Psoas muscle (tissue), 8 donors: ENCODE measurements around the gene TMEFF2. TPM values are rescaled to one million over a fixed set of nuclear protein-coding genes. Genes with fewer than 3 reads are reported as not detected.
A peak's percentile ranks its signal among the peaks of the same experiment; 100 is the strongest.

Experiments used
- ATAC-seq, 4 donors: fragments of 200-7000 bp; cut with Tn5 transposase; one replicate each; pipeline ENCODE4 v1.9.1; 2020; ENCODE audit warnings: moderate library complexity in 3 of 4, mild to moderate bottlenecking in 2 of 4
- DNase-seq, 2 donors: peaks; one replicate each; pipeline ENCODE4 v3.0.0-alpha.2; 2020
- H3K27ac ChIP-seq: fragments of 200-600 bp; one replicate; pipeline ENCODE4 v1.8.0; 2022
- H3K27me3 ChIP-seq, 3 donors: fragments of 200-600 bp in 1 of 3; one replicate each; pipeline versions ENCODE4 v1.6.1 to v1.8.0; 2013 to 2022; ENCODE audit warnings: low read length in 2 of 3, mild to moderate bottlenecking in 2 of 3, moderate library complexity in 1 of 3; ENCODE audit not compliant: insufficient read depth in 3 of 3
- H3K36me3 ChIP-seq, 2 donors: fragments of 200-600 bp in 1 of 2; one replicate each; pipeline versions ENCODE4 v1.6.1 to v1.8.0; 2013 to 2022; ENCODE audit warnings: low read depth in 1 of 2, mild to moderate bottlenecking in 1 of 2, moderate library complexity in 1 of 2; ENCODE audit not compliant: insufficient read depth in 1 of 2
- H3K4me1 ChIP-seq: fragments of 200-600 bp; one replicate; pipeline ENCODE4 v1.8.0; 2022
- H3K4me3 ChIP-seq: fragments of 200-600 bp; one replicate; pipeline ENCODE4 v1.8.0; 2022; ENCODE audit warnings: mild to moderate bottlenecking
- H3K9me3 ChIP-seq: fragments of 200-600 bp; one replicate; pipeline ENCODE4 v1.8.0; 2022
- WGBS, 3 donors: extraction: QIAGEN DNeasy Blood & Tissue Kit; methylation state at CpG; one replicate each; pipeline versions ENCODE4 v1.1.6 to v1.1.7; 2013; 5-methylcytosine and 5-hydroxymethylcytosine counted together
- intact Hi-C, 2 donors: fragments of 100-400 bp; cut with DNase I; formaldehyde crosslinking; loops; one replicate each; pipeline versions ENCODE4 v1.11.0 to v1.14.2; 2022
- polyA plus RNA-seq, 3 donors: library from polyadenylated mRNA; stranded (reverse); fragments of 200-250 nt; gene quantifications; one replicate each; pipeline ENCODE4 v1.2.3, GENCODE V29; 2013
- total RNA-seq, 4 donors: library from RNA; stranded (reverse); fragmentation: NEBNext Ultra II Directional in 2 of 4; extraction: Animal tissue kit (Norgen Biotek cat#: 25700) in 2 of 4; gene quantifications; one replicate each; pipeline versions ENCODE4 v1.2.1 to v1.2.4, GENCODE V29; 2021 to 2023
- TF ChIP-seq, protein P1 (sequence below): fragments of 200-600 bp; IDR thresholded peaks from one replicate; pipeline ENCODE4 v1.8.0; 2022; ENCODE audit warnings: antibody characterized with exemption
- donor health status: healthy with polysubstance abuse.
- donor health status: DM: no; HTN: no; CAD: no; lungs with moderate emphysema.
- donor health status: Bipolar disorder and iron deficiency.
- donor health status: healthy.
- donor health status: DM: yes; HTN: yes; CAD: no.
- donor health status: DM: no; HTN: no; CAD: no.
- donor health status: DM: no; HTN: no; CAD: no.
- donor health status: DM: yes; HTN: yes; CAD: no.

Gene TMEFF2
- total and polyA plus RNA-seq, 7 donors = 0.07 to 0.47 (median 0.16) TPM; not detected in 4

DNA sequence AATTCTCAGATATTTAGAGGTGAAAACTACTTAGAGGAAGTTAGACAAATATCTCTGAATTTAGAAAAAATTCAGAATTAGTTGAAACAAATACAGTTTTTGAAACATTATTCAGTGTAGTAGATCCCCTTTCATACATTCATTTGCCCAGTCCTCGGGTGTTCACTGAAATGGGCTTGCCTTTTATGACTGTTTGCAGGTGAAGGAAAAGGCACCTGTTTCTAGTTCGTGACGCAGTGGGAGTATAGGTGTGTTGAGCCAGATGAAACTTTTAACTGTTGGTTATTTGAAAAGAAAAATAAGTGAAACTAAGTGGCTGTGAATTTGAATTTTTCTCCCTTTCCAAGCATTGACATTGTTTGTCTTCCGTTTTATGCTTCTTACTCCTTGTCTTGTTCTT, 28.9 kb downstream of the TMEFF2 start:
- peaks cover 0 to 3% (median 0%) of the 10 kb centered on the region in 3 donors for H3K27me3 ChIP-seq
- intact Hi-C loops = no loop called here
- no peaks in the 10 kb centered on the region for H3K9me3 ChIP-seq
- ATAC-seq (no peak), DNase-seq (no peak)
- peaks cover 4% of the 10 kb centered on the region for H3K4me1 ChIP-seq
- no peak overlapping the region for H3K27ac ChIP-seq
- WGBS, 3 donors = 77 to 94% (median 92%) methylated on average over 4 of the region's 4 CpGs
- TF ChIP-seq, protein P1, sequence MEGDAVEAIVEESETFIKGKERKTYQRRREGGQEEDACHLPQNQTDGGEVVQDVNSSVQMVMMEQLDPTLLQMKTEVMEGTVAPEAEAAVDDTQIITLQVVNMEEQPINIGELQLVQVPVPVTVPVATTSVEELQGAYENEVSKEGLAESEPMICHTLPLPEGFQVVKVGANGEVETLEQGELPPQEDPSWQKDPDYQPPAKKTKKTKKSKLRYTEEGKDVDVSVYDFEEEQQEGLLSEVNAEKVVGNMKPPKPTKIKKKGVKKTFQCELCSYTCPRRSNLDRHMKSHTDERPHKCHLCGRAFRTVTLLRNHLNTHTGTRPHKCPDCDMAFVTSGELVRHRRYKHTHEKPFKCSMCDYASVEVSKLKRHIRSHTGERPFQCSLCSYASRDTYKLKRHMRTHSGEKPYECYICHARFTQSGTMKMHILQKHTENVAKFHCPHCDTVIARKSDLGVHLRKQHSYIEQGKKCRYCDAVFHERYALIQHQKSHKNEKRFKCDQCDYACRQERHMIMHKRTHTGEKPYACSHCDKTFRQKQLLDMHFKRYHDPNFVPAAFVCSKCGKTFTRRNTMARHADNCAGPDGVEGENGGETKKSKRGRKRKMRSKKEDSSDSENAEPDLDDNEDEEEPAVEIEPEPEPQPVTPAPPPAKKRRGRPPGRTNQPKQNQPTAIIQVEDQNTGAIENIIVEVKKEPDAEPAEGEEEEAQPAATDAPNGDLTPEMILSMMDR = no peak
- no peaks in the 10 kb centered on the region for H3K36me3 ChIP-seq
- no peak overlapping the region for H3K4me3 ChIP-seq

DNA sequence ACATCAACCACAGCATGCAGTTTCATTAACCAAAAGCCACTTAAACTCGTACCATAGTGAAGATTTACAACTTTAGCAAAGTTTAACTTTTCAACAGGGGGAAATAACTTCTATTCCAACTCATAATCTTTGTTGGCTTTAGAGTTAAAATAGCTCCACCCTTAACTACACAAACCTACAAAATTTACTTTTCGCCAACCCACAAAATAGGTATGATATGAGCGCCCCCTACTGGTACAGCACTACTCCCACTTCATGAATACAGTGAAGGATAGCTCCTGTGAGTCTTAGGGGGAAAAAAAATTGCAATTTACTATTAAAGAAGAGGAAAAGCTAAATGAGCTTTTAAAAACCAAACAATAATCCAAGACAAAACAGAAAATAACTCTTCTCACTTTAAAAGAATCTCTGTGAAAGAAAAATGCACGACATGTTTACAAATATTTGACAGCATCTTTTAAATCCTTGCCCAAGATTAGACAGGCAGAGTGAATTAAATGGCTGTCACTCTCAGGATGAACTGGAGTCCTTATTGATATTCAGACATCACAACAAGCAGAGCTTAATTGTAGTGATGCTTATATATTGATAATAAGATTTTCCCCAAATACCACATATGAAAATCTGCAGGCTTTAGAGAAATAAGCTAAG, 32.2 kb downstream of the TMEFF2 start:
- TF ChIP-seq, protein P1 = peak; percentile 94
- 11 to 15% (median 13%) methylated on average over 4 of the region's 4 CpGs for whole genome bisulfite sequencing, 3 donors
- Histone ChIP-seq H3K9me3 (no peaks in the 10 kb centered on the region), H3K27me3 (peaks cover 0 to 2% (median 0%) of the 10 kb centered on the region in 3 donors), H3K4me1 (peaks cover 4% of the 10 kb centered on the region), H3K36me3 (no peaks in the 10 kb centered on the region), H3K27ac (no peak overlapping the region), H3K4me3 (peak overlapping the region; percentile 31)
- intact Hi-C loops = loop anchor here (1.0 to 5.0 kb wide), 4 partner anchors 350 to 608 kb away; no protein-coding TSS in a partner anchor
- DNase-seq = peak in 1 of 2 donors; percentile 14
- ATAC-seq = peak; percentile 49 to 75 (median 63)

DNA sequence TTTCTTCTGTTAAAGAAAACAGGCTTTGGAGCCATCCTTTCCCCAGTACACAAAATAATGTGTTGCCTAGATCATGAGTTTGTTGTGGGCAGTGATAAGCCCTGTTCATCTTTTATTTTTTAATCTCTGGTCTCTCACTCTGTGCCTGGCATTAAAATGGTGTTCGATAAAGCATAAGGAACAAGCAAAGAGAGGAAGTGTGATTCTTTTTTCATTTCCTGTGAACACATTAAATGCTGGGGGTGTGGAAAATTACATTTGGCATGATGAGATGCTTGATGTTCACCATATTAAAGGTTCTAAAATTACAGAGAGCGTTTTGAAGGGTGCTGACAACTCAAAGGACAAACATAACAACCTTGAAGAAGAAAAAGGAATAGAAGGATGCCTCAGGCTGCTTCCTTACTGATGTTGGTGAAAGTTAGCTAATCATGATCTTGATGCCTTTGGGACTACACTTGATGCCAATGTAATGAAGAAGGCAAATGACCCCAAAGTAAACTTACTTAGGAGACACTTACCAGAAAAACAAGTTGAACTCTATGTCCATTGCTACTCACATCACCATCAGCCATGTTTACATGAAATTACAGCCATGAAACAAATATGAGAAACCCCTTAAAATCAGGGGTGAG, 33.0 kb downstream of the TMEFF2 start:
- ATAC-seq (no peak), DNase-seq (no peak)
- peaks cover 4% of the 10 kb centered on the region for H3K4me1 ChIP-seq
- H3K9me3 ChIP-seq = no peaks in the 10 kb centered on the region
- TF ChIP-seq, protein P1 = no peak
- H3K27me3 ChIP-seq = no peaks in the 10 kb centered on the region
- 20 to 32% (median 29%) methylated on average over 2 of the region's 2 CpGs for WGBS, 3 donors
- no peak overlapping the region for H3K4me3 ChIP-seq
- no peaks in the 10 kb centered on the region for H3K36me3 ChIP-seq
- intact Hi-C loops = loop anchor here (1.0 to 5.0 kb wide), 4 partner anchors 349 to 607 kb away; no protein-coding TSS in a partner anchor
- no peak overlapping the region for H3K27ac ChIP-seq

DNA sequence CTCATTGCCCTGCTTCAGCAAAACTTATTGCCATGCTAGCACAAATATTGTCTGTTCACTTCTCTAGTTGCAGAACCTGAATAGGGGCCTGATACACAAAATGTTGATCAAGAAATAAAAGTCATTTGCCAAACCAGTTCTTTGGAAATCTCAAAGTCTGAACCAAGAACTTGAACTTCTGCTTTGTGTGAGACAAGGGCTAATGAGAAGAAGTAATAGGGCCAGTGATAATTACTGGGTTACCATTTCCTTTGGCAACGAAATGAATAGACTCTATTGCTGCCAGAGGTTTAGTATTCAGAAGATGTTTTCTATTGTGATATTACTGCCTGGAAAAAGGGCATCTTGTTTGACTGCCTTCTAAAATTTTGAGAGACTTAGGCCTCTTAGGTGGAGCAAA, 35.0 kb downstream of the TMEFF2 start:
- H3K4me3 ChIP-seq = no peak overlapping the region
- 32 to 38% (median 33%) methylated on average over 1 of the region's 1 CpG for WGBS, 3 donors
- no peaks in the 10 kb centered on the region for H3K9me3 ChIP-seq
- intact Hi-C loops = loop anchor here in 1 of 2 donors (5.0 kb wide), 1 partner anchor 602 kb away; no protein-coding TSS in a partner anchor
- ATAC-seq = no peak
- TF ChIP-seq, protein P1 = no peak
- H3K27ac ChIP-seq = no peak overlapping the region
- no peaks in the 10 kb centered on the region for H3K36me3 ChIP-seq
- H3K4me1 ChIP-seq = peaks cover 4% of the 10 kb centered on the region
- no peak for DNase-seq
- no peaks in the 10 kb centered on the region for H3K27me3 ChIP-seq
